ENCODE results near the gene SART1.

The SART1 gene

DNA sequence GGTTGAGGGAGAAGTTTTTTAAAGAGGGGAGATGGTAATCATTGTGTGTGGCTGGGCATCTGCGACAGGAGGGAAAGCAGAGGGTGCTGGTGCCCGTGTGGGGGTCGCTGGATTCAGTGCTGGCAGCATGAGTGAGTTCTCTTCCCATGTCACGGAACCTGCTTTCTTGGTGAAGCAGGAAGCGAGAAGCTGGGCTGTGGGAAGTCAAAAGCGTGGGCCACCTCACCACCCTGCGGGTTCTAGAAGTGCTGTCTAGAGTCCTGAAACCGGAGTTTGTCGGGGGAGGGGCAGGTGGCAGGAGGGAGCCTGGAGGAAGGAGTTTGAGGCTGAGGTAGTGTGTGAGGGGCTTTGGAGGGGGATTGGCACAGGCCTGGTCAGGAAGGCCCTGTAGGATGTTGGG, 14.2 kb downstream of the SART1 start:
- no peak overlapping the region for H3K4me3 ChIP-seq (ENCODE audit: low read depth in 1 of 5, low read length in 5 of 5)
- no peaks in the 10 kb centered on the region for H3K9me3 ChIP-seq (ENCODE audit: control insufficient read depth in 5 of 5, low read length in 5 of 5)
- H3K36me3 ChIP-seq (ENCODE audit: control insufficient read depth in 5 of 5, insufficient read depth in 5 of 5, low read length in 5 of 5), result peaks cover 0 to 68% (median 51%) of the 10 kb centered on the region in 5 donors
- H3K27me3 ChIP-seq (ENCODE audit: control insufficient read depth in 5 of 5, insufficient read depth in 4 of 5, low read length in 5 of 5), result no peaks in the 10 kb centered on the region
- no peak overlapping the region for H3K9ac ChIP-seq (ENCODE audit: low read length in 5 of 5)
- no peaks in the 10 kb centered on the region for H3K4me1 ChIP-seq (ENCODE audit: control insufficient read depth in 5 of 5, insufficient read depth in 5 of 5, low read length in 5 of 5)
- no peak overlapping the region for H3K27ac ChIP-seq (ENCODE audit: low read depth, low read length)

DNA sequence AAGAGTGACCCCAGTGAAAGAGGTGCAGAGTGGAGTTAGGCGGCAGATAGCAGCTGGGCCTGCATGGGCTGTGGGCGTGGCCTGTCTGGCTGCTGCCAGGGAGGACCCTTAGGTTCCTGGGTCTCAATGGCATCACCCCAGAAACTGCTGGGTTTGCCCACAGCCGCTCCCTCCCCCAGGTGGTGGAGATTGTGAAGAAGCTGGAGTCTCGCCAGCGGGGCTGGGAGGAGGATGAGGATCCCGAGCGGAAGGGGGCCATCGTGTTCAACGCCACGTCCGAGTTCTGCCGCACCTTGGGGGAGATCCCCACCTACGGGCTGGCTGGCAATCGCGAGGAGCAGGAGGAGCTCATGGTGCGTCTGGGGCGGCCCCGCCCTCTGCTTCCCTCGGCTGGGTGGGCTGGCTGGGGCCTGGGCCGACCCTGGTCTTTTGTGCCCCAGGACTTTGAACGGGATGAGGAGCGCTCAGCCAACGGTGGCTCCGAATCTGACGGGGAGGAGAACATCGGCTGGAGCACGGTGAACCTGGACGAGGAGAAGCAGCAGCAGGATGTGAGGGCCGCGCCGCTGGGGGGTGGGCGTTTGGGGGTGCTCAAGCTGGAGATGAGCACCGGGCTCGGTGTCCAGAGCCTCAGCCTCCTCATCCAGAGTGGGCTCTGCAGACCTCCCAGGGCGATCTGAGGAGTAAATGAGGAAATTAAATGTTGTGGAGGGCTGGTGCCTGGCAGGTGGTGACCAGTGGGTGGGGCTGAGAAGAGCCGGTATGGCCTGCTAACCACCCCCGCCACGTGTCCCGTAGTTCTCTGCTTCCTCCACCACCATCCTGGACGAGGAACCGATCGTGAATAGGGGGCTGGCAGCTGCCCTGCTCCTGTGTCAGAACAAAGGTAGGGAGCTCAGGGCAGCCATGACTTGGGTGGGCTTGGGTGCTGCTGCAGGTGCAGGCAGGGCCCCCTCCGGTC, 15.0 kb downstream of the SART1 start:
- Histone ChIP-seq H3K4me3 (ENCODE audit: low read depth in 1 of 5, low read length in 5 of 5) (no peak overlapping the region), H3K36me3 (ENCODE audit: control insufficient read depth in 5 of 5, insufficient read depth in 5 of 5, low read length in 5 of 5) (peaks cover 0 to 68% (median 51%) of the 10 kb centered on the region in 5 donors), H3K4me1 (ENCODE audit: control insufficient read depth in 5 of 5, insufficient read depth in 5 of 5, low read length in 5 of 5) (no peaks in the 10 kb centered on the region), H3K9me3 (ENCODE audit: control insufficient read depth in 5 of 5, low read length in 5 of 5) (no peaks in the 10 kb centered on the region), H3K9ac (ENCODE audit: low read length in 5 of 5) (no peak overlapping the region), H3K27me3 (ENCODE audit: control insufficient read depth in 5 of 5, insufficient read depth in 4 of 5, low read length in 5 of 5) (no peaks in the 10 kb centered on the region), H3K27ac (ENCODE audit: low read depth, low read length) (no peak overlapping the region)

DNA sequence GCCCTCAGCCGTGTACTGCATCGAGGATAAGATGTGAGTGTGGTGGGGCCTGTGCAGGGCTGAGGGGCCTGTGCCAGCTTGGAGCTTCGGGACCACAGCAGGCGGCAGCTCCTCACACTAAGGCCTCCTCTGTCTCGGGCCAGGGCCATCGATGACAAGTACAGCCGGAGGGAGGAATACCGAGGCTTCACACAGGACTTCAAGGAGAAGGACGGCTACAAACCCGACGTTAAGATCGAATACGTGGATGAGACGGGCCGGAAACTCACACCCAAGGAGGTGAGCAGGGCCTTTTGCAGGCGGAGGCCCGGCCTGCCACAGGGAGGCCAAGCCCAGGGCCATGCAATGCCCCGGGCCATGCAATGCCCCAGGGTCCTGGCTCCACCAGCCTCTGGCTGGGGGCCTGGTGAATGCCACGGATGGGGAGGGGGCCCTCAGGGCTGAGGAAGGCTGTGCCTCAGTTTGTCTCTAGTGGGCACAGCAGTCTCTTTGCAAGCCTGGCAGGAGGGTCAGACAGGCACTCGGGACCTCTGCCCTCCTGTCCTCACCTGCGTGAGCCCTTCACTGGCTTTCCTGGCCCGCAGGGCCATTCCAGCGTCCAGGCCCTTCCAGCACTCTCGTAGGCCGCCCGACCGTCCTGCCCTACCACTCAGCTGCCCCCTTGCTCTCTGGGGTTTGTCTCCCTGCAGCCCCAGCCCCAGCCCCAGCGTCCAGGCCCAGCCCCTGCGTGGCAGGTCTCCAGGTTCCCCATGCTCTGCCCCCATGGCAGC, 16.3 kb downstream of the SART1 start:
- Histone ChIP-seq H3K4me3 (ENCODE audit: low read depth in 1 of 5, low read length in 5 of 5) (no peak overlapping the region), H3K36me3 (ENCODE audit: control insufficient read depth in 5 of 5, insufficient read depth in 5 of 5, low read length in 5 of 5) (peaks cover 0 to 58% (median 50%) of the 10 kb centered on the region in 5 donors), H3K27me3 (ENCODE audit: control insufficient read depth in 5 of 5, insufficient read depth in 4 of 5, low read length in 5 of 5) (no peaks in the 10 kb centered on the region)

DNA sequence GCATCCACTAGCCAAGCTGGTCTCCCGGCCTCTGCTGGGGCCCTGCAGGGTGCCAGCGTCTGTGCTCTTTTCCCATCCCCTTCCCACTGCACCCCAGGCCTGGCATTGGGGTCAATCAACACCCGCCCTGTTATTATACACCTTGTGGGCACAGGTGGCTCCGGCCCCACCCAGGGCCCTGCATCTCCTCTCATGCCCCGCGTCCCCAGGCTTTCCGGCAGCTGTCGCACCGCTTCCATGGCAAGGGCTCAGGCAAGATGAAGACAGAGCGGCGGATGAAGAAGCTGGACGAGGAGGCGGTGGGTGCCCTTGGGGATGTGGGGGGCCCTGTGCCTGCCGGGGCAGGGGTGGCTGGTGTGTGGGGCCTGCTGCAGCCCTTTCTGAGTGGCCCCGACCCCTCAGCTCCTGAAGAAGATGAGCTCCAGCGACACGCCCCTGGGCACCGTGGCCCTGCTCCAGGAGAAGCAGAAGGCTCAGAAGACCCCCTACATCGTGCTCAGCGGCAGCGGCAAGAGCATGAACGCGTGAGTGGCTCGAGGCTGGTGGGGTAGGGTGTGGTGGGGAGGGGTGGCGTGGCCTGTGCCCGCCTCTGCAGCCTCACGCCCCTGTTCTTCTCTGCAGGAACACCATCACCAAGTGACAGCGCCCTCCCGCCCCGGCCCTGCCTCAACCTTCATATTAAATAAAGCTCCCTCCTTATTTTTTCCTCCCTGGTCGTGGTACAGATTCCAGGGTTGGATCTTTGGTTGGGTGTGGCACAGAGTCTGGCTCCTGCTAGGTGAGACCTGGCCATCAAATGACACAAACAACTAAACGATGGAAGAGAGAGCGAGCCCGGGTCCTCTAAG, 17.1 kb downstream of the SART1 start:
- Histone ChIP-seq H3K9ac (ENCODE audit: low read length in 5 of 5) (no peak overlapping the region), H3K4me3 (ENCODE audit: low read depth in 1 of 5, low read length in 5 of 5) (no peak overlapping the region), H3K4me1 (ENCODE audit: control insufficient read depth in 5 of 5, insufficient read depth in 5 of 5, low read length in 5 of 5) (no peaks in the 10 kb centered on the region), H3K9me3 (ENCODE audit: control insufficient read depth in 5 of 5, low read length in 5 of 5) (no peaks in the 10 kb centered on the region), H3K27me3 (ENCODE audit: control insufficient read depth in 5 of 5, insufficient read depth in 4 of 5, low read length in 5 of 5) (no peaks in the 10 kb centered on the region), H3K27ac (ENCODE audit: low read depth, low read length) (no peak overlapping the region), H3K36me3 (ENCODE audit: control insufficient read depth in 5 of 5, insufficient read depth in 5 of 5, low read length in 5 of 5) (peaks cover 0 to 53% (median 45%) of the 10 kb centered on the region in 5 donors)

More for the DNA sequence above, 16.3 kb downstream of the SART1 start:
- Histone ChIP-seq H3K9ac (ENCODE audit: low read length in 5 of 5) (no peak overlapping the region), H3K27ac (ENCODE audit: low read depth, low read length) (no peak overlapping the region), H3K9me3 (ENCODE audit: control insufficient read depth in 5 of 5, low read length in 5 of 5) (no peaks in the 10 kb centered on the region), H3K4me1 (ENCODE audit: control insufficient read depth in 5 of 5, insufficient read depth in 5 of 5, low read length in 5 of 5) (no peaks in the 10 kb centered on the region)

DNA sequence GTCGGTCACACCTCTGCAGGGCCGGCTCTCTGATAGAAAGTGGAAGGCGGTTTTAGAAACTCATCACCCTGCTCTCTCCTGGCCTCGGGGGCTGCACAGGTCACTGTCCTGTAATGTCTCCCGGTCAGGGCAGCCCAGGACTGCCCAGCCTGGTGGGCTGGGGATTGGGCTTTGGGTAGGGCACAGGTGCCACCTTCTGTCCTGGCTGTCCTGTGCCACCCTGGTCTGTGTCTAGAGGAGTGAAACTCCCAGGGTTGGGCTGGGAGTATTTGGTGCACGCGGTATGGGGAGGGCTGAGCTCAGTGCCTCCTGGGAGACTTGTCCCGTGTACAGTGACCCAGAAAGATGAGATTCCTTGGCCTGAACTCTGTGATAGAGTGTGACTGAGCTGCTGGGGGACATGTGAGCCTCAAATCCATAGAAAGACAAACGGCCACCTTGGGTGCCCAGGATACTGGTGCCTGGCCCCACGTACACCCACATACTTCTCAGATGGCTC, 17.8 kb downstream of the SART1 start:
- H3K9ac ChIP-seq (ENCODE audit: low read length in 5 of 5), result no peak overlapping the region
- no peak overlapping the region for H3K4me3 ChIP-seq (ENCODE audit: low read depth in 1 of 5, low read length in 5 of 5)
- no peak overlapping the region for H3K27ac ChIP-seq (ENCODE audit: low read depth, low read length)
- H3K4me1 ChIP-seq (ENCODE audit: control insufficient read depth in 5 of 5, insufficient read depth in 5 of 5, low read length in 5 of 5), result no peaks in the 10 kb centered on the region
- H3K9me3 ChIP-seq (ENCODE audit: control insufficient read depth in 5 of 5, low read length in 5 of 5), result no peaks in the 10 kb centered on the region
- H3K36me3 ChIP-seq (ENCODE audit: control insufficient read depth in 5 of 5, insufficient read depth in 5 of 5, low read length in 5 of 5), result peaks cover 0 to 50% (median 42%) of the 10 kb centered on the region in 5 donors
- no peaks in the 10 kb centered on the region for H3K27me3 ChIP-seq (ENCODE audit: control insufficient read depth in 5 of 5, insufficient read depth in 4 of 5, low read length in 5 of 5)

DNA sequence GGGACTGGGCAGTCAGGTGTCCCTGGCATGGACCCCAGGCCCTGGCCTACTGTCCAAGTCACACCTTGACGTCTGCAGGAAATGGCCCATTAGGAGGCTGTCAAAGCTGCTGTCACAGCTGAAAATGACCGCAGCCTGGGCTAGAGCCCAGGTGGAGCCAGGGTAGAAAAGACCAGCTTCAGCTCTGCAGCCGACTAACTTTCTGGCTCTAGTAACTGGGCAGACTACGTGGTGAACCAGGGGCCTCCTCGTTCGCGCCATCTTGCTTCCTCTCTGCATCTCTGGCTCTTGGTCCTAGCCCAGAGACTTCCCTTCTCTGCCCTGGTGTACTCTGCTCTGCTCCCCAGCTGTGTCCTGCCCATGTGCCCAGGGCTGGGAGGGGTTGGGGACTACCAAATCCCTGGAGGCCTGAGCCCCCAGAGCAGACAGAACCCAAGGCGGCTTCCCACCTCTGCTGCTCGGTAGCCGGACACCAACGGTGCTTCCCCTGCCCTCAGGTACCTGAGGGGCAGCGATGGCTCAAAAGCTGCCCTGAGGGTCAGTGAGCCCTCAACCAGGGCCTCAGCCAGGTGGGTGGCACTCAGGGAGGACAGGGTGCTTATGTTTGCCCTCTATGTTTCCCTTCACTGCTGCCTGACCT, 19.7 kb downstream of the SART1 start:
- no peaks in the 10 kb centered on the region for H3K4me1 ChIP-seq (ENCODE audit: control insufficient read depth in 5 of 5, insufficient read depth in 5 of 5, low read length in 5 of 5)
- H3K9me3 ChIP-seq (ENCODE audit: control insufficient read depth in 5 of 5, low read length in 5 of 5), result no peaks in the 10 kb centered on the region
- H3K9ac ChIP-seq (ENCODE audit: low read length in 5 of 5), result no peak overlapping the region
- H3K36me3 ChIP-seq (ENCODE audit: control insufficient read depth in 5 of 5, insufficient read depth in 5 of 5, low read length in 5 of 5), result peaks cover 0 to 41% (median 34%) of the 10 kb centered on the region in 5 donors
- H3K27me3 ChIP-seq (ENCODE audit: control insufficient read depth in 5 of 5, insufficient read depth in 4 of 5, low read length in 5 of 5), result no peaks in the 10 kb centered on the region
- no peak overlapping the region for H3K27ac ChIP-seq (ENCODE audit: low read depth, low read length)
- no peak overlapping the region for H3K4me3 ChIP-seq (ENCODE audit: low read depth in 1 of 5, low read length in 5 of 5)

DNA sequence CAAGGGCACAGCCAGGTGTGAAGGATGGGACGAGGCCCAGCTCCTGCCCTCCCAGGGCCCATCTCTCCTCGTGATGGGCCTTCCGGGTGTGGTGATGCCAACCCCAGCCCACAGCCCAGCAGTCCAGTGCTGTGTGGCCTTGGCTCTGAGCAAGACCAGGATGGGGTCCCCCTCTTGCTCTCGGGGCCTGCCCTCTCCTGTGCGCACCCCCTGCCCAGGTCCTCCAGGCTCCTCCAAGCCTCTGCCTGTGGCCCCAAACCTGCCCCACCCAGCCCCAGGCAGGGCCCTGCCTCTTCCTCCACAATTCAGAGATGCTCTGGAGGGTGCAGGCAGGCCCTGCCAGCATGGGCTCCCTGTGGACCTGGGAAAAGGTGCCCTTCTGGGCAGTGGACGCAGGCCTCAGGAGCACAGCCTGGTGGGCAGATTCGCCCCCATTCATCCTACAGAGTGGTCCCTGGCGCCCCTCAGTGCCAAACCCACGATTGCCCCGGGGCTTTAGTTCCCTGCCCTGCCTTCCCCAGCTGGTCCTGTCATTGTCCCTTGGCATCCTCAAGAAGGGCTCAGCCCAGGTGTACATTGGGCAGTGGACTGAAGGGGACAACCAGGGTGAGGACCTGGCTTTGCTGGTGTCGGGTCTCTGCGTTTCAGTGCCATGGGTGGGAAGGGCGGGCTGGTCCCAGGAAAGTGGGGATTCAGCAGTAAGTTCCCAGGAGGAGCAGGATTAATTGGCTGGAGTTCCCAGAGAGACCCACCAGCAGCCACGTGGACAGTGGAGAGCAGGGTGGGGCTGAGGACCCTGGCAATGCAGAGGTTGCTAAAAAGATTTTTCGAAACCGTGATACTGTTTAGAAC, 20.7 kb downstream of the SART1 start:
- Histone ChIP-seq H3K27ac (ENCODE audit: low read depth, low read length) (no peak overlapping the region), H3K36me3 (ENCODE audit: control insufficient read depth in 5 of 5, insufficient read depth in 5 of 5, low read length in 5 of 5) (peaks cover 0 to 31% (median 24%) of the 10 kb centered on the region in 5 donors), H3K9me3 (ENCODE audit: control insufficient read depth in 5 of 5, low read length in 5 of 5) (no peaks in the 10 kb centered on the region), H3K4me3 (ENCODE audit: low read depth in 1 of 5, low read length in 5 of 5) (no peak overlapping the region), H3K4me1 (ENCODE audit: control insufficient read depth in 5 of 5, insufficient read depth in 5 of 5, low read length in 5 of 5) (no peaks in the 10 kb centered on the region), H3K27me3 (ENCODE audit: control insufficient read depth in 5 of 5, insufficient read depth in 4 of 5, low read length in 5 of 5) (no peaks in the 10 kb centered on the region), H3K9ac (ENCODE audit: low read length in 5 of 5) (no peak overlapping the region)

DNA sequence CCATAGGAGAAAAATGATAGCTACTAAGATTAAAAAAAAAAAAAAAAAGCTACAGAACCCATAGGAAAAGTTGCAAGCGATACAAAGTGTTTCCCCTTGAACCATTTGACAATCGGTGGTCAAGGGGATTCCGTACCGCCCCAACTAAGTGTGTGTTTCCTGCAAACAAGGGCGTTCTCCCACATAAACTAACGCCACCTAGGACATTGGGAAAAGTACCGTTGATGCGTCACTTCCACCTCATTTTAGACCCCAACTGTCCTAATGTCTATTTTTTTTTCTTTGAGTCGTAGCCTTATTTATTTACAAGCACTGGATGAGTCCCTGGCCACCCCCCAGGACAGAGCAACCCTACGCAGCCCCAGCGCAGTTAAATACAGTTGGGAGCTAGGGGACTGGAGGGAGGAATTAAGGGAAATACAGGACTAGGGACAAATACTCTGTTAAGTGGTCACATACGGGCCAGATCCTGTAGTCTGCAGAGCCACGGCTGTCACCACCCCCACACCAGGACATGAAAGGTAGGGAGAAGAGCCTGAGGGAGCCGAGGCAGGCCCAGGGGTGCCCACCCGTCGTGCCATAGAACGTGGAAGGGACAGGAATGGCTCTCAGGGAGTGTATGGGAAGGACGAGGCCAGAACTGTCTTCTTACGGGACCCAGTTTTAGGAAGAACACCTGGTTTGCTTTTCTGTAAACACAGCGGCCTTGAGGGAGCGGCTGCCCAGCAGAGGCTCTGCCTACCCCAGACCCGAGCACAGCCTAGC, 21.5 kb downstream of the SART1 start:
- Histone ChIP-seq H3K27ac (ENCODE audit: low read depth, low read length) (no peak overlapping the region), H3K36me3 (ENCODE audit: control insufficient read depth in 5 of 5, insufficient read depth in 5 of 5, low read length in 5 of 5) (peaks cover 0 to 23% (median 16%) of the 10 kb centered on the region in 5 donors), H3K9me3 (ENCODE audit: control insufficient read depth in 5 of 5, low read length in 5 of 5) (no peaks in the 10 kb centered on the region), H3K4me1 (ENCODE audit: control insufficient read depth in 5 of 5, insufficient read depth in 5 of 5, low read length in 5 of 5) (no peaks in the 10 kb centered on the region), H3K4me3 (ENCODE audit: low read depth in 1 of 5, low read length in 5 of 5) (no peak overlapping the region), H3K27me3 (ENCODE audit: control insufficient read depth in 5 of 5, insufficient read depth in 4 of 5, low read length in 5 of 5) (no peaks in the 10 kb centered on the region), H3K9ac (ENCODE audit: low read length in 5 of 5) (no peak overlapping the region)

Data from subcutaneous abdominal adipose tissue (tissue), 5 donors.